ENCODE results near the gene COL20A1.
"Not testable (repeated sequence)": the region's sequence is repeated elsewhere in the genome, so short reads cannot be mapped to it uniquely, and the experiment has no call there.

The COL20A1 gene

DNA sequence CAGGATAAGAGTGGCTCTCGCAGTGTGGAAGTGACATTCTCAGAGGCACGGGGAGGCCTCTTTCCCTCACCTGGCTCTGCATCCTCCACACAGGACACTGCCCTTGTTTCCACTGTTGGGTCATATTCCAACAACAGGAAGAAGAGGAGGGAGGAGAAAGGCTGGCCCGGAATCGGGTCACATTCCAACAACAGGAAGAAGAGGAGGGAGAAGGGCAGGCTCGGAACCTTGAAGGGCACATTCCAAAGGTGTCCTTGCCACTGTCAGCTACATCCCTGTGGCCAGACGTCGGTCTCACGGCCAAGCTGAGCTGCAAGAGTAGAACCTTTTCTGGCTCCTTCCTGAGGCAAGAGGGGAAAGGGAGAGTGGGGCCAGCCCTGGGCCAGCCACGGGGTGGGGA is 42.7 kb downstream of the COL20A1 start:
- no peak for TF ChIP-seq JUND (IDR thresholded peaks at IDR 0.05; ENCODE audit: low read depth)
- in situ Hi-C loops (cut with HindIII; ENCODE audit: low pct_unique_long_range_greater_than_20kb, low sequenced_read_pairs) = no loop called here
- peak in 1 of 2 experiments; percentile 52 for DNase-seq (ENCODE audit: low read depth in 1 of 2, low spot score in 1 of 2)

DNA sequence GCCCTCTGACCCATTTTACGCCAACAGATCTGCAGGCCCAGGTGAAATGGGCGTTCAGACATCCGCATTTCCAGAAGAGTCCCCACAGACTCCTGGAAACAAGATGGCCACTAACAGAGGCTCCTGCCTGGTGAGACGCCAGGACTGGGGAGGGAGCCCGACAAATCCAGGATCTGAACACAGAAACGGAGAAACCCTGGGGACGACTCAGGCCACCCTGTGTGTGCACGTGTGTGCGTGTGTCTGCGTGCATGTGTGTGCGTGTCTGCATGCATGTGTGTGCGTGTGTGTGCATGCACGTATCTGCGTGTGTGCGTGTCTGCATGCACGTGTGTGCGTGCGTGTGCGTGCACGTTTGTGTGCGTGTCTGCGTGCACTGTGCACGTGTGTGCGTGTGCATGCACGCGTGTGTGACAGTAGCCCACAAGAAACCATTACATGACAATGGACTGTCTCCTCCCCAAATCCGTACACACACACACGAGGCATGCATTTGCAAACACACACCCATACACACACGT is 43.3 kb downstream of the COL20A1 start:
- no peak for TF ChIP-seq JUND (IDR thresholded peaks at IDR 0.05; ENCODE audit: low read depth)
- in situ Hi-C loops (cut with HindIII; ENCODE audit: low pct_unique_long_range_greater_than_20kb, low sequenced_read_pairs) = no loop called here
- DNase-seq (ENCODE audit: low read depth in 1 of 2, low spot score in 1 of 2) = no peak

GRCh38 chr20:63337786-63338420 is 44.9 kb downstream of the COL20A1 start:
- TF ChIP-seq JUND (IDR thresholded peaks at IDR 0.05; ENCODE audit: low read depth) = no peak
- DNase-seq (ENCODE audit: low read depth in 1 of 2, low spot score in 1 of 2) = peak in 1 of 2 experiments; percentile 47
- in situ Hi-C loops (cut with HindIII; ENCODE audit: low pct_unique_long_range_greater_than_20kb, low sequenced_read_pairs) = no loop called here

- DNase-seq (ENCODE audit: low read depth in 1 of 2, low spot score in 1 of 2); in situ Hi-C loops (cut with HindIII; ENCODE audit: low pct_unique_long_range_greater_than_20kb, low sequenced_read_pairs): not testable (repeated sequence)
Measured at GRCh38 chr20:63339154-63340094, 46.4 kb downstream of the COL20A1 start.

DNA sequence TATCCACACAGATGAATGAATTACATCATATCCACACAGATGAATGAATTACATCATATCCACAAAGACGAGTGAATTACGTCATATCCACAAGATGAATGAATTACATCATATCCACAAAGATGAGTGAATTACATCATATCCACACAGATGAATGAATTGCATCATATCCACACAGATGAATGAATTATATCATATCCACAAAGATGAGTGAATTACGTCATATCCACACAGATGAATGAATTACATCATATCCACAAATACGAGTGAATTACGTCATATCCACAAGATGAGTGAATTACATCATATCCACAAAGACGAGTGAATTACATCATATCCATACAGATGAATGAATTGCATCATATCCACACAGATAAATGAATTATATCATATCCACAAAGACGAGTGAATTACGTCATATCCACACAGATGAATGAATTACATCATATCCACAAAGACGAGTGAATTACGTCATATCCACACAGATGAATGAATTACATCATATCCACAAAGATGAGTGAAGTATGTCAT is 47.2 kb downstream of the COL20A1 start:
- DNase-seq (ENCODE audit: low read depth in 1 of 2, low spot score in 1 of 2); in situ Hi-C loops (cut with HindIII; ENCODE audit: low pct_unique_long_range_greater_than_20kb, low sequenced_read_pairs): not testable (repeated sequence)

- in situ Hi-C loops (cut with HindIII; ENCODE audit: low pct_unique_long_range_greater_than_20kb, low sequenced_read_pairs) = no loop called here
- TF ChIP-seq JUND (IDR thresholded peaks at IDR 0.05; ENCODE audit: low read depth) = no peak
- DNase-seq (ENCODE audit: low read depth in 1 of 2, low spot score in 1 of 2) = no peak
Measured at GRCh38 chr20:63342561-63343459, 49.8 kb downstream of the COL20A1 start.

DNA sequence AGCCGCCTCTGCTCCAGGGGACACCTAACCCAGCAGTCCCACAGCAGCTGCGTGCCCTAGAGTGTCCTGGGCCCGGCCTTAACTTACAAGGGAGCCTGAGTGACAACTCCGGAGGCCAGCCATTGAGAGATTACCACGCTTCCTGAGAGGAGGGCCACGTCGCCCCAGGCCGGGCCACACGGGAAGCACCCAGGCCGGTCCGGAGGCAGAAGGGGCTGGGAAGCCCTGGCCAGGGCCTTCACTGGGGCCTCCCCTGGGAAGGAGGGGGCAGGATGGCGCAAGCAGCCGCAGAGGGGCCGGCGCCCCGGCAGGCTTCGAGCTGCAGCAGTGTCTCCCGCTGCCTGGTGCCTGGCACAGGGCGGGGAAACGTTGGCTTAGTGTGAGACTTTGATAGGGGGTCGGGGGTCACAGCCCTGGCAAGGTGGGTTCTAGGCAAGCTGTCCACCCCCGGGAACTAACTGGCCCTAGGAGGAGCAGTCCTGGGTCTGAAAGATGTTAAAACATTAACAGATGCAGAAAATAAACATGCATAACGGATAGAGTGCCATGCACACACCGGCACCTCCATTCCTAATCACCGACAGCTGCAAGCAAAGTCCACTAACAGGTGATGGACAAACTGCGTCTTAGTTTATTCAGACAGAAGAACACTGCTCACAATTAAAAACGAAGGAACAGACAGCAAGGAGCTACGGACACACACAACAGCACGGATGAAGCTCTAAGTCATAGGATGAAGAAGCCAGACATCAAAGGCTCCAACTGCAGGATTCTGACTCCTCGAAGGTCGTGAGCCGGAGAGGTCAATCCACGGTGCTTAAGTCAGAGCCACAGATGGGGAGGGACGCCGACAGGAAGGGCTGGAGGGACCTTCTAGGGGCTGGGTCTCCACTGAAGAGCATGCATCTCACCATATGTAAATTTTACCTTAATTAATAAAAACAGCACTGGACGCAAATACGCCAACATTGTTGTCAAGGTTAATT is 50.8 kb downstream of the COL20A1 start:
- in situ Hi-C loops (cut with HindIII; ENCODE audit: low pct_unique_long_range_greater_than_20kb, low sequenced_read_pairs) = no loop called here
- no peak for TF ChIP-seq JUND (IDR thresholded peaks at IDR 0.05; ENCODE audit: low read depth)

DNA sequence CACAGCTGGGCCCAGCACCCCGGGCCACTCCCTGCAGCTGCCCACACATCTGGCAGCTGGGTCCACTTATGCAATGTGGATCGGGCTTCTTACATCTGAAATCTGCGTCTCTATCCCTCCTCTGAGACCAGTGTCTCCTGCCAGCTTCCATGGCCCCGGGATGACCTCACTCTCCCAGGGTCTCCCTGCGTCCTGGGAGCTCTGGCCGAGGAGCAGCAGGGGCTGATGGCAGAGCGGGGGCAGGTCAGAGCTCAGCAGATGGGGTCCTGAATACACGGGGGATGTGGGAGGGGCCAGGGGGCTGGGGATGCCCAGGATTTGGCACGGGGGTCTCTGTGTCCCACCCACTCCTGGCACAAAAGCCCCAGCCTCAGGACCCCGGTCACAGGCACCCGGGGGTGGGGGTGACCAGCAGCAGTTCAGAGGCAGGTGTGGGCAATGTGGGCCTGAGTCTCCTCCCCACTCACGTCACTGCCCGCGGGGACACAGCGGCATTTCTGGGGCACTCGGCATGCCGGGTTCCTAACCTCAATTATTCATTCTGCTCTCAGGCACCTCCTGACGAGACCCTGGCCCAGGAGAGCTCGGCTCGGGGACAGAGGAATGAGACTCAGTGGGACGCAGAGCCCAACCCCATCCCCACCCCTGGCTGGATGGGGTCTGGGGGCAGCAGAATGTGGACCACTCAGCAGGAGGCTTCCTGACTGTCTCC is 51.8 kb downstream of the COL20A1 start:
- no peak for TF ChIP-seq JUND (IDR thresholded peaks at IDR 0.05; ENCODE audit: low read depth)
- no peak for DNase-seq (ENCODE audit: low read depth in 1 of 2, low spot score in 1 of 2)
- in situ Hi-C loops (cut with HindIII; ENCODE audit: low pct_unique_long_range_greater_than_20kb, low sequenced_read_pairs) = no loop called here

More for the DNA sequence above, 50.8 kb downstream of the COL20A1 start:
- peak in 1 of 2 experiments; percentile 48 for DNase-seq (ENCODE audit: low read depth in 1 of 2, low spot score in 1 of 2)

- no peak for DNase-seq (ENCODE audit: low read depth in 1 of 2, low spot score in 1 of 2)
- no peak for TF ChIP-seq JUND (IDR thresholded peaks at IDR 0.05; ENCODE audit: low read depth)
- in situ Hi-C loops (cut with HindIII; ENCODE audit: low pct_unique_long_range_greater_than_20kb, low sequenced_read_pairs) = no loop called here
Measured at GRCh38 chr20:63345328-63346100, 52.5 kb downstream of the COL20A1 start.

Data from T47D (cell line).